ENCODE data around the gene SLC6A17. TPM values are rescaled to one million over a fixed set of nuclear protein-coding genes. Genes with fewer than 3 reads are reported as not detected.

SLC6A17 gene
- total RNA-seq, 1 experiment from 2014 or later, result not detected

GRCh38 chr1:110213143-110213540 is 62.8 kb downstream of the SLC6A17 start:
- TF ChIP-seq CTCF (conservative IDR thresholded peaks at IDR 0.05; ENCODE audit: low read depth, low read length), result no peak
- TF ChIP-seq EZH2 (IDR thresholded peaks at IDR 0.05; ENCODE audit: borderline replicate concordance, low read depth, low read length, poor library complexity, severe bottlenecking), result no peak
- ChIA-PET POLR2A (ENCODE audit: low non-redundant PET) (no interaction called here), CTCF (interaction anchor here (2.9 kb wide), 1 partner anchor 99 kb away, joined by 9 read pairs; no protein-coding TSS in a partner anchor)
- Histone ChIP-seq H3K27ac (ENCODE audit: low read depth, low read length, poor library complexity, severe bottlenecking) (no peak overlapping the region), H3K4me1 (ENCODE audit: insufficient read depth, low read length, poor library complexity, severe bottlenecking) (peaks cover 14% of the 10 kb centered on the region), H3K9me3 (ENCODE audit: low read depth, low read length, poor library complexity, severe bottlenecking) (no peaks in the 10 kb centered on the region), H3K36me3 (ENCODE audit: insufficient read depth, low read length, poor library complexity, severe bottlenecking) (no peaks in the 10 kb centered on the region), H3K4me3 (ENCODE audit: low read depth, low read length, poor library complexity, severe bottlenecking) (no peak overlapping the region), H3K27me3 (replicated peaks; ENCODE audit: insufficient read depth, low read depth, low read length, poor library complexity) (peaks cover 42% of the 10 kb centered on the region)
- BruUV-seq (replicated peaks), result no TSS peak
- intact Hi-C loops (cut with micrococcal nuclease; ENCODE audit: unreplicated experiment), result no loop called here
- no peak for DNase-seq (ENCODE audit: low spot score)

- no peaks in the 10 kb centered on the region for H3K9me3 ChIP-seq (ENCODE audit: low read depth, low read length, poor library complexity, severe bottlenecking)
- no peak for DNase-seq (ENCODE audit: low spot score)
- POLR2A ChIA-PET (ENCODE audit: low non-redundant PET), result no interaction called here
- no peak overlapping the region for H3K27ac ChIP-seq (ENCODE audit: low read depth, low read length, poor library complexity, severe bottlenecking)
- peaks cover 10% of the 10 kb centered on the region for H3K4me1 ChIP-seq (ENCODE audit: insufficient read depth, low read length, poor library complexity, severe bottlenecking)
- CTCF ChIA-PET, result no interaction called here
- TF ChIP-seq EZH2 (IDR thresholded peaks at IDR 0.05; ENCODE audit: borderline replicate concordance, low read depth, low read length, poor library complexity, severe bottlenecking), result no peak
- TF ChIP-seq CTCF (conservative IDR thresholded peaks at IDR 0.05; ENCODE audit: low read depth, low read length), result no peak
- peaks cover 42% of the 10 kb centered on the region for H3K27me3 ChIP-seq (replicated peaks; ENCODE audit: insufficient read depth, low read depth, low read length, poor library complexity)
- H3K36me3 ChIP-seq (ENCODE audit: insufficient read depth, low read length, poor library complexity, severe bottlenecking), result no peaks in the 10 kb centered on the region
- intact Hi-C loops (cut with micrococcal nuclease; ENCODE audit: unreplicated experiment), result no loop called here
- no TSS peak for BruUV-seq (replicated peaks)
- H3K4me3 ChIP-seq (ENCODE audit: low read depth, low read length, poor library complexity, severe bottlenecking), result no peak overlapping the region
These were observed 64.4 kb downstream of the SLC6A17 start for GRCh38 chr1:110214454-110215404.

GRCh38 chr1:110215621-110216515 is 65.6 kb downstream of the SLC6A17 start:
- intact Hi-C loops (cut with micrococcal nuclease; ENCODE audit: unreplicated experiment), result no loop called here
- Histone ChIP-seq H3K4me3 (ENCODE audit: low read depth, low read length, poor library complexity, severe bottlenecking) (no peak overlapping the region), H3K27ac (ENCODE audit: low read depth, low read length, poor library complexity, severe bottlenecking) (no peak overlapping the region), H3K9me3 (ENCODE audit: low read depth, low read length, poor library complexity, severe bottlenecking) (no peaks in the 10 kb centered on the region), H3K36me3 (ENCODE audit: insufficient read depth, low read length, poor library complexity, severe bottlenecking) (no peaks in the 10 kb centered on the region), H3K4me1 (ENCODE audit: insufficient read depth, low read length, poor library complexity, severe bottlenecking) (peaks cover 6% of the 10 kb centered on the region), H3K27me3 (replicated peaks; ENCODE audit: insufficient read depth, low read depth, low read length, poor library complexity) (peaks cover 35% of the 10 kb centered on the region)
- DNase-seq (ENCODE audit: low spot score), result no peak
- TF ChIP-seq EZH2 (IDR thresholded peaks at IDR 0.05; ENCODE audit: borderline replicate concordance, low read depth, low read length, poor library complexity, severe bottlenecking) (no peak), CTCF (conservative IDR thresholded peaks at IDR 0.05; ENCODE audit: low read depth, low read length) (no peak)
- no TSS peak for BruUV-seq (replicated peaks)
- ChIA-PET POLR2A (ENCODE audit: low non-redundant PET) (no interaction called here), CTCF (interaction anchor here (1.5 kb wide), 1 partner anchor 8 kb away, joined by 3 read pairs; no protein-coding TSS in a partner anchor)

Data from A673 (cell line).